Measurements from ENCODE around the gene ATP2A2.
A peak's percentile ranks its signal among the peaks of the same experiment; 100 is the strongest.
"Not testable (repeated sequence)": the region's sequence is repeated elsewhere in the genome, so short reads cannot be mapped to it uniquely, and the experiment has no call there.

ATP2A2 gene

DNA sequence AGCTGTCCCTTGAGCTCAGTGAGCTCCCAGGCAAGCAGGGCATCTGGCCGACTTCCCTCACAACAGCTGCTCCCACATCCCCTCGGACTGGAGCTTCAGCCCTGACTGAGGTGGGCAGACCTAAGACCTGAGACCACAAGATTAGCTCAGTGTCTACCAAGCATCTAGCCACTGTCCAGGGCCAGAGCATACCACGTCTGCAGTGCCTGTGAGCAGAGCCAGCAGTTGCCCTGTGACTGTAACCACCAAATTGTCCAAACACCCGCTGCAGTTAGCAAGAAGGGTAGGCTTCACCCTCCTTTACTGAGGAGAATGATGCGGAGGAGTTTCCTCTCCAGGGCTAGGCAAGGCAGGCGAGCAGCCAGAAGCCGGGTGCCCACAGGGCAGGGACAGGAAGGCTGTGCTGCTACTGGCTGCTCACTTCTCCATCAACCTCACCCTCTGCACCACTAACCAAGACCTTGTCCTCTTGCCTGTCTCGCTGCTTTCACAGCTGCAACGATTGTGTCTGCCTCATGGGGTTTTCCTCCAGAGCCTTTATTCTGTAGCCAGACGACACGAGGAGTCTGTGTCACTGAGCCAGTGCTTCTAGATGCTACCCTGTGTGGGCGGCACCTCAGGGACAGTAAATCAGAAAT is 68.6 kb downstream of the ATP2A2 start:
- Histone ChIP-seq H3K36me3 (ENCODE audit: control insufficient read depth, insufficient read depth, low read length) (peaks cover 36% of the 10 kb centered on the region), H3K4me1 (ENCODE audit: control insufficient read depth, insufficient read depth, low read length) (no peaks in the 10 kb centered on the region), H3K27me3 (ENCODE audit: control insufficient read depth, insufficient read depth, low read length) (no peaks in the 10 kb centered on the region), H3K4me3 (ENCODE audit: low read length) (no peak overlapping the region), H3K27ac (ENCODE audit: low read depth, low read length) (no peak overlapping the region), H3K9ac (ENCODE audit: low read length) (no peak overlapping the region)

DNA sequence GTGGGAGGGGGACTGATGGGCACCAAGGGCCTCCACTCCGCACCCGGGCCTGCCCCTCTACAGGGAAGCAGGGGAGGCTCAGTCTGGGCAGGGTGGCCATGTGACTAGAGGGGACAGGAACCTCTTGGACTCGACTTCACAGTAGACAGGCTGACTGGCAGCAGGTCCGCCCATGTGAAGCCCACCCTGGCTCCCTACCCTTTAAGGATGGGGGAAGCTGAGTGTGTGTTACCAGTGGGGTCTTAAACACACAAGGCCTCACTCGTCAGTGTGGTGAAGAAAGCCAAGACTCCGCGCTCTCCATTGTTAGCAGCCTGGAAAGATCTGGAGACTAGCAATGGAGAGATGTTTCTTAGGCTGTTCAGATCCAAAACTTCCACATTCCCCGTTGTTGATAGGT is 70.1 kb downstream of the ATP2A2 start:
- Histone ChIP-seq H3K36me3 (ENCODE audit: control insufficient read depth, insufficient read depth, low read length) (peaks cover 22% of the 10 kb centered on the region), H3K9ac (ENCODE audit: low read length) (no peak overlapping the region)

DNA sequence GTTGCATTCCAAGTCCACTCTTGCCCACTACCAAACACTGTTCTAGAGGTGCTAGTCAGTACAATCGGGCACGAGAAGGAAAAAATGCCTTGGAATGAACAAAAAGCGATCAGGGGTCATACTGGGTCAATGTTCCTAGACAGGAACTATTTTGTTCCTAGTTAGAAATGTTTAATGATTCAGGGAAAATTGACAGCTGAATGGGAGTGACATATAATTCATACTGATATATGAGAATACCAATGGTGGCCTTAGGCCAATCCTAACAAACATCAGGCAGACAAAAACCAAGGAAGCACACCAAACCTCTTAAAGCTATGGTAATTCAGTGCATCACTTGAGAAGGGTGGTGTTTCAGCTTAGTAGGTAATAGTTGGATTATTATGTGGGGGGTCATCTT is 71.4 kb downstream of the ATP2A2 start:
- Histone ChIP-seq H3K27ac (ENCODE audit: low read depth, low read length) (no peak overlapping the region), H3K4me3 (ENCODE audit: low read length) (no peak overlapping the region), H3K4me1 (ENCODE audit: control insufficient read depth, insufficient read depth, low read length) (no peaks in the 10 kb centered on the region), H3K9ac (ENCODE audit: low read length) (no peak overlapping the region), H3K27me3 (ENCODE audit: control insufficient read depth, insufficient read depth, low read length) (no peaks in the 10 kb centered on the region), H3K36me3 (ENCODE audit: control insufficient read depth, insufficient read depth, low read length) (peaks cover 17% of the 10 kb centered on the region)

More for the DNA sequence above, 70.1 kb downstream of the ATP2A2 start:
- H3K4me3 ChIP-seq (ENCODE audit: low read length): no peak overlapping the region
- H3K27ac ChIP-seq (ENCODE audit: low read depth, low read length): no peak overlapping the region
- H3K4me1 ChIP-seq (ENCODE audit: control insufficient read depth, insufficient read depth, low read length): no peaks in the 10 kb centered on the region
- H3K27me3 ChIP-seq (ENCODE audit: control insufficient read depth, insufficient read depth, low read length): no peaks in the 10 kb centered on the region

DNA sequence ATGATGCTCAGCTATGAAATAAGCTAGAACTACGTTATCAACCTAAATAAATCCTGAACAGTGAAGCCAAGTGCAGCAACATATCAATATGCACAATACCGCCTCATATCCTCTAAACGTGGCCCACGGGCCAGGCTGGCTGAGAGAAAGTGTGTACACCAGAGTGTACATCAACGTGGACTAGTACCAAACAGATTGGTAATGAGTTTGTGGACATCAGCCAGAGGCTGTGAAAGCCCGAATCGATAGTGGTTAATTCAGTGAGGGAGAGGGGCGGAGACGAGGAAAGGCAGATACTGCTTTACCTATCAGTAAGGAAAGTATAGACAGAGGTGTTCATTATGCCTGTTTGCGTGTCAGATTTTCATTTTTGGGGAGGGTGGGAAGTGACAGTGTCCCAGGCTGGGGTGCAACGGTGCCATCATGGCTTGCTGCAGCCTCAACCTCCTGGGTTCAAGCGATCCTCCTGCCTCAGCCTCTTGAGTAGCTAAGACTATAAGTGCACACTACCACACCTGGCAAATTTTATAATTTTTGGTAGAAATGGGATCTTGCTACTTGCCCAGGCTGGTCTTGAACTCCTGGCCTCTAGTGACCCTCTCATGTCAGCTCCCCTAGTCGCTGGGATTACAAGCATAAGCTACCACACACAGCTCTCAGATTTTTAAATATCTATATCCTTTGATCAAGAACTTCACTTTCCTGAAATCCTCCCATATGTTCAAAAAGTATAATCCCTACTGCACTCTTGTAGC is 72.3 kb downstream of the ATP2A2 start:
- Histone ChIP-seq H3K4me3 (ENCODE audit: low read length) (no peak overlapping the region), H3K27me3 (ENCODE audit: control insufficient read depth, insufficient read depth, low read length) (no peaks in the 10 kb centered on the region), H3K4me1 (ENCODE audit: control insufficient read depth, insufficient read depth, low read length) (no peaks in the 10 kb centered on the region), H3K36me3 (ENCODE audit: control insufficient read depth, insufficient read depth, low read length) (peaks cover 8% of the 10 kb centered on the region), H3K27ac (ENCODE audit: low read depth, low read length) (no peak overlapping the region), H3K9ac (ENCODE audit: low read length) (no peak overlapping the region)

- H3K9ac ChIP-seq (ENCODE audit: low read length): no peak overlapping the region
- H3K27ac ChIP-seq (ENCODE audit: low read depth, low read length): no peak overlapping the region
Observed at GRCh38 chr12:110354172-110354780, 73.2 kb downstream of the ATP2A2 start.

GRCh38 chr12:110355073-110355472 is 74.0 kb downstream of the ATP2A2 start:
- Histone ChIP-seq H3K9ac (ENCODE audit: low read length) (no peak overlapping the region), H3K4me1 (ENCODE audit: control insufficient read depth, insufficient read depth, low read length) (no peaks in the 10 kb centered on the region), H3K4me3 (ENCODE audit: low read length) (no peak overlapping the region), H3K27me3 (ENCODE audit: control insufficient read depth, insufficient read depth, low read length) (no peaks in the 10 kb centered on the region), H3K36me3 (ENCODE audit: control insufficient read depth, insufficient read depth, low read length) (no peaks in the 10 kb centered on the region), H3K27ac (ENCODE audit: low read depth, low read length) (no peak overlapping the region)

More at GRCh38 chr12:110354172-110354780, 73.2 kb downstream of the ATP2A2 start:
- H3K4me1 ChIP-seq (ENCODE audit: control insufficient read depth, insufficient read depth, low read length): no peaks in the 10 kb centered on the region
- no peak overlapping the region for H3K4me3 ChIP-seq (ENCODE audit: low read length)
- peaks cover 1% of the 10 kb centered on the region for H3K36me3 ChIP-seq (ENCODE audit: control insufficient read depth, insufficient read depth, low read length)
- no peaks in the 10 kb centered on the region for H3K27me3 ChIP-seq (ENCODE audit: control insufficient read depth, insufficient read depth, low read length)

- H3K9ac ChIP-seq (ENCODE audit: low read length); H3K4me1 ChIP-seq (ENCODE audit: control insufficient read depth, insufficient read depth, low read length); H3K27ac ChIP-seq (ENCODE audit: low read depth, low read length); H3K4me3 ChIP-seq (ENCODE audit: low read length); H3K36me3 ChIP-seq (ENCODE audit: control insufficient read depth, insufficient read depth, low read length); H3K27me3 ChIP-seq (ENCODE audit: control insufficient read depth, insufficient read depth, low read length): not testable (repeated sequence)
Observed at GRCh38 chr12:110358384-110359097, 77.5 kb downstream of the ATP2A2 start.

GRCh38 chr12:110361216-110361615 is 80.2 kb downstream of the ATP2A2 start:
- H3K36me3 ChIP-seq (ENCODE audit: control insufficient read depth, insufficient read depth, low read length): no peaks in the 10 kb centered on the region
- H3K27ac ChIP-seq (ENCODE audit: low read depth, low read length): no peak overlapping the region
- H3K4me1 ChIP-seq (ENCODE audit: control insufficient read depth, insufficient read depth, low read length): no peaks in the 10 kb centered on the region
- H3K27me3 ChIP-seq (ENCODE audit: control insufficient read depth, insufficient read depth, low read length): no peaks in the 10 kb centered on the region
- no peak overlapping the region for H3K9ac ChIP-seq (ENCODE audit: low read length)
- H3K4me3 ChIP-seq (ENCODE audit: low read length): no peak overlapping the region

DNA sequence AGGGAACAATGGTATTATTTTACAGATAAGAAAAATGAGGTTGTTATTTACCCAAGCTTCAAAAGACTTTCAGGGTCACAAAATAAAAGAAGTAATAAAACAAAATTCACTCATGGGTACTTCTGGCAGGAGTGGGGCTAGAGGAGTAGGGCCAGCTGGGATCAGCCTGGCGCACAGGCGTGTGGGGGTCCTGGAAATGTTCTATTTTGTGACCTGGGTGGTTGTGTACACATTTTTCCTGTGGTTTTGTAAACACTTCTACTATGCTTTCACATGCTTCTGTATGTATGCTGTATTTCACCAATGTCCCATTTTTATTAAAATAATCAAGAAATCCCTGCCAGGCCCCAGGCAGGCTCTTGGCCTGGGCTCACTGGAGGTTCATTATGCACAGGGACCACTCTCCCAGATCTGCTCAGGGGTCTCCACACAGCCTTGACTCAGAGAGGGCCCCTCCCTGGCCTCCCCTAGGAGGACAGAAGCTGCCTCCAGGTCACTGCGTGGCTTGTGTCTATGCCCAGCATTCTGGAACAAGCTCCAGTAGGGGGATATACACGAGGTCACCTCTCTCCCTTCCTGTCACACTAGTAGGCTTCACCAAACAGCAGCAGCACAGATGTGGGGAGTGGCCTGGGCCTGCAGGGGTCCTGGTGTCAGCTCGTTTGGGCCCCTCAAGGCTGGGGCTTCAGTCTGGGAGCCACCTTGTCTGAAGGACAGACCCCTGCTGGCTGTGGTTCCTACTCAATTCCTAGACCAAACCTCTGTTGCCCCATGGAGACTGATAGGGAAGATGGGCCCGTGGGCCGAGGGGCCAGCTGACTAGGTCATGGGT is 84.7 kb downstream of the ATP2A2 start:
- H3K27ac ChIP-seq (ENCODE audit: low read depth, low read length): peak overlapping the region; percentile 27
- H3K36me3 ChIP-seq (ENCODE audit: control insufficient read depth, insufficient read depth, low read length): no peaks in the 10 kb centered on the region
- H3K4me3 ChIP-seq (ENCODE audit: low read length): no peak overlapping the region
- peaks cover 10% of the 10 kb centered on the region for H3K4me1 ChIP-seq (ENCODE audit: control insufficient read depth, insufficient read depth, low read length)
- H3K27me3 ChIP-seq (ENCODE audit: control insufficient read depth, insufficient read depth, low read length): no peaks in the 10 kb centered on the region
- no peak overlapping the region for H3K9ac ChIP-seq (ENCODE audit: low read length)

GRCh38 chr12:110366321-110367142 is 85.5 kb downstream of the ATP2A2 start:
- Histone ChIP-seq H3K27me3 (ENCODE audit: control insufficient read depth, insufficient read depth, low read length) (no peaks in the 10 kb centered on the region), H3K27ac (ENCODE audit: low read depth, low read length) (peak overlapping the region; percentile 64), H3K9ac (ENCODE audit: low read length) (no peak overlapping the region), H3K36me3 (ENCODE audit: control insufficient read depth, insufficient read depth, low read length) (no peaks in the 10 kb centered on the region), H3K4me3 (ENCODE audit: low read length) (no peak overlapping the region), H3K4me1 (ENCODE audit: control insufficient read depth, insufficient read depth, low read length) (peaks cover 16% of the 10 kb centered on the region)

- peak overlapping the region; percentile 64 for H3K27ac ChIP-seq (ENCODE audit: low read depth, low read length)
Observed at GRCh38 chr12:110367181-110367864, 86.3 kb downstream of the ATP2A2 start.

More at GRCh38 chr12:110367181-110367864, 86.3 kb downstream of the ATP2A2 start:
- H3K4me1 ChIP-seq (ENCODE audit: control insufficient read depth, insufficient read depth, low read length): peaks cover 22% of the 10 kb centered on the region
- H3K36me3 ChIP-seq (ENCODE audit: control insufficient read depth, insufficient read depth, low read length): peaks cover 3% of the 10 kb centered on the region
- H3K4me3 ChIP-seq (ENCODE audit: low read length): no peak overlapping the region
- H3K9ac ChIP-seq (ENCODE audit: low read length): no peak overlapping the region
- H3K27me3 ChIP-seq (ENCODE audit: control insufficient read depth, insufficient read depth, low read length): no peaks in the 10 kb centered on the region

Measured in rectal smooth muscle tissue (tissue), 1 donor.